NCI-H1417 treated with DMSO at 0.1 percent for 48 hours (cell line): Measurements from ENCODE around the gene MBOAT7.

Source experiments
- DNase-seq: peaks from one replicate; lab custom pipeline; 2025; lab: John Stamatoyannopoulos, UW

MBOAT7 gene

GRCh38 chr19:54141356-54141755 lies 48.0 kb downstream of the MBOAT7 start:
- no peak for DNase-seq

- DNase-seq: no peak
Measured at GRCh38 chr19:54138489-54139256, 50.7 kb downstream of the MBOAT7 start.

- no peak for DNase-seq
Measured at GRCh38 chr19:54137699-54138488, 51.5 kb downstream of the MBOAT7 start, which contains the start of gene CNOT3. Gene CNOT3 (plus strand): TSS chr19:54137762. CDS start chr19:54142979, 5,217 bp downstream.

GRCh38 chr19:54136864-54137698 lies 52.3 kb downstream of the MBOAT7 start:
- peak; percentile 100 for DNase-seq

- DNase-seq: no peak
Measured at GRCh38 chr19:54136086-54136863, 53.1 kb downstream of the MBOAT7 start.

- DNase-seq: no peak
Measured at GRCh38 chr19:54133957-54134590, 55.3 kb downstream of the MBOAT7 start.

- peak; percentile 15 for DNase-seq
Measured at GRCh38 chr19:54133312-54133956, 55.9 kb downstream of the MBOAT7 start.

- DNase-seq: no peak
Measured at GRCh38 chr19:54129617-54129996, 59.8 kb downstream of the MBOAT7 start.

- DNase-seq: no peak
Measured at GRCh38 chr19:54128796-54129616, 60.4 kb downstream of the MBOAT7 start.

- DNase-seq: no peak
Measured at GRCh38 chr19:54128441-54128725, 61.0 kb downstream of the MBOAT7 start.

- DNase-seq: no peak
Measured at GRCh38 chr19:54127688-54128440, 61.5 kb downstream of the MBOAT7 start.

GRCh38 chr19:54125713-54126112 lies 63.7 kb downstream of the MBOAT7 start:
- no peak for DNase-seq

- no peak for DNase-seq
Measured at GRCh38 chr19:54124393-54124792, 65.0 kb downstream of the MBOAT7 start.

GRCh38 chr19:54123682-54124081 lies 65.7 kb downstream of the MBOAT7 start:
- DNase-seq: no peak
